GM21381 (cell line): ENCODE measurements around the gene QKI.
A peak's percentile ranks its signal among the peaks of the same experiment; 100 is the strongest.

Experiments used
- ATAC-seq: cut with Tn5 transposase; IDR thresholded peaks from one replicate; pipeline ENCODE4 v1.9.1; 2021; ENCODE audit warnings: mild to moderate bottlenecking, moderate library complexity; ENCODE audit not compliant: unreplicated experiment

QKI gene

GRCh38 chr6:163391985-163392384 lies 22.5 kb upstream of the QKI start:
- ATAC-seq, result no peak

- no peak for ATAC-seq
Observed at GRCh38 chr6:163392533-163392932, 22.0 kb upstream of the QKI start.

- ATAC-seq, result no peak
Observed at GRCh38 chr6:163393923-163394322, 20.6 kb upstream of the QKI start.

- no peak for ATAC-seq
Observed at GRCh38 chr6:163394659-163395058, 19.9 kb upstream of the QKI start.

GRCh38 chr6:163395122-163395830 lies 19.2 kb upstream of the QKI start:
- ATAC-seq, result no peak

- ATAC-seq, result no peak
Observed at GRCh38 chr6:163395831-163396185, 18.7 kb upstream of the QKI start.

- no peak for ATAC-seq
Observed at GRCh38 chr6:163397326-163397725, 17.2 kb upstream of the QKI start.

GRCh38 chr6:163398115-163398514 lies 16.4 kb upstream of the QKI start:
- ATAC-seq, result no peak

- no peak for ATAC-seq
Observed at GRCh38 chr6:163398815-163399214, 15.7 kb upstream of the QKI start.

- no peak for ATAC-seq
Observed at GRCh38 chr6:163400509-163400908, 14.0 kb upstream of the QKI start.

- no peak for ATAC-seq
Observed at GRCh38 chr6:163401039-163401885, 13.3 kb upstream of the QKI start.

GRCh38 chr6:163402616-163403015 lies 11.9 kb upstream of the QKI start:
- no peak for ATAC-seq

- no peak for ATAC-seq
Observed at GRCh38 chr6:163404825-163405265, 9.7 kb upstream of the QKI start.

- peak; percentile 77 for ATAC-seq
Observed at GRCh38 chr6:163405412-163406309, 8.9 kb upstream of the QKI start.

- no peak for ATAC-seq
Observed at GRCh38 chr6:163406366-163406765, 8.2 kb upstream of the QKI start.

- no peak for ATAC-seq
Observed at GRCh38 chr6:163406830-163407229, 7.7 kb upstream of the QKI start.

GRCh38 chr6:163408352-163408991 lies 6.0 kb upstream of the QKI start:
- no peak for ATAC-seq

GRCh38 chr6:163409712-163410111 lies 4.8 kb upstream of the QKI start:
- no peak for ATAC-seq

GRCh38 chr6:163412341-163412740 lies 2.2 kb upstream of the QKI start:
- no peak for ATAC-seq

- no peak for ATAC-seq
Observed at GRCh38 chr6:163412801-163413344, 1.6 kb upstream of the QKI start.
